K562 (cell line): ENCODE results near the gene NOL4L. TPM values are rescaled to one million over a fixed set of nuclear protein-coding genes. Genes with fewer than 3 reads are reported as not detected.
A peak's percentile ranks its signal among the peaks of the same experiment; 100 is the strongest.

Experiments
- CBX2 ChIP-seq: fragments of 200-600 bp; sonication (generic); IDR thresholded peaks from one replicate; pipeline ENCODE4 v1.6.1; 2012; ENCODE audit warnings: mild to moderate bottlenecking, low read length, inconsistent platforms; ENCODE audit not compliant: insufficient read depth, poor library complexity, severe bottlenecking
- MBD1 ChIP-seq: fragments of 250-450 bp; sonication (Bioruptor Pico); IDR thresholded peaks from 2 replicates; pipeline ENCODE4 v1.8.0; 2022; ENCODE audit warnings: inconsistent platforms
- MGA ChIP-seq: fragments of 450-650 bp; IDR thresholded peaks from 2 replicates; pipeline ENCODE4 v1.6.1; 2016; ENCODE audit warnings: mild to moderate bottlenecking, moderate library complexity
- NFYB ChIP-seq: IDR thresholded peaks from 2 replicates; pipeline ENCODE4 v1.6.1; 2011; ENCODE audit warnings: mild to moderate bottlenecking, moderate library complexity; ENCODE audit not compliant: insufficient read length; ENCODE audit errors: extremely low read depth
- SMAD2 ChIP-seq: fragments of 150-350 bp; IDR thresholded peaks from 2 replicates; pipeline ENCODE4 v1.6.1; 2014; ENCODE audit warnings: low read depth, mild to moderate bottlenecking, low read length
- ZNF324 ChIP-seq: fragments of 250-450 bp; sonication (Bioruptor Pico); IDR thresholded peaks from 2 replicates; pipeline ENCODE4 v1.4.0; 2020; ENCODE audit warnings: mild to moderate bottlenecking
- ZNF592 ChIP-seq: fragments of 450-650 bp; IDR thresholded peaks from 2 replicates; pipeline ENCODE4 v1.6.1; 2017; ENCODE audit warnings: antibody characterized with exemption, mild to moderate bottlenecking
- polyA plus RNA-seq, 8 experiments: library from polyadenylated mRNA; depleted of rRNA in 4 of 8; stranded (reverse) in 5 of 8; unstranded in 3 of 8; fragments of >200 nt; fragmentation: Nextera tagmentation in 2 of 8; fragmentation: Illumina TruSeq in 1 of 8; extraction: Ambion mirVana in 2 of 8; extraction: Trizol in 1 of 8; gene quantifications; 2 replicates each; pipeline versions ENCODE4 v1.2.1 to v1.2.3, GENCODE V29; 2011 to 2014; ENCODE audit warnings: inconsistent platforms in 1 of 8, missing spikeins in 1 of 8
- total RNA-seq, 7 experiments: library from RNA; depleted of rRNA in 6 of 7; stranded (reverse); fragments of >200 nt in 6 of 7; fragmentation: Illumina TruSeq in 2 of 7; extraction: Trizol in 2 of 7; gene quantifications; 2 replicates each; pipeline versions ENCODE4 v1.2.1 to v1.2.3, GENCODE V29; 2011 to 2021; ENCODE audit warnings: low replicate concordance in 1 of 7

Gene NOL4L
- total and polyA plus RNA-seq, 9 of the 15 experiments (the other 6 are each of a cell fraction or from before 2014, with no cell fraction given), result 5.1 to 36.2 (median 13.6) TPM

GRCh38 chr20:32572271-32572968 lies 12.7 kb downstream of the NOL4L start (continued):
- TF ChIP-seq ZNF592 (0 out of 2 replicates have a peak, but pooled peaks have one; percentile 47), ZNF324 (no peak), SMAD2 (no peak), MBD1 (CRISPR knock-in tag) (no peak), MGA (no peak), NFYB (no peak), CBX2 (no peak)
